MCF 10A (cell line): ENCODE results near the gene C20orf144. TPM values are rescaled to one million over a fixed set of nuclear protein-coding genes. Genes with fewer than 3 reads are reported as not detected.

Experiments used
- BruUV-seq: library from RNA; stranded (reverse); fragments of 400-500 nt; replicated peaks from 2 replicates; lab custom pipeline; 2021; lab: Mats Ljungman, UMichigan
- CTCF ChIA-PET: fragments of 300-600 bp; sonication (Branson Sonifier 250); formaldehyde crosslinking; extraction: SDS; loops from one replicate; lab custom pipeline; 2021; ENCODE audit warnings: antibody characterized with exemption, inconsistent platforms; lab: Yijun Ruan, JAX
- POLR2A ChIA-PET: fragments of 300-600, 350-650 bp; sonication (Branson Sonifier 250); formaldehyde crosslinking; extraction: SDS; loops from one replicate; lab custom pipeline; 2020; ENCODE audit warnings: antibody characterized with exemption, inconsistent platforms; lab: Yijun Ruan, JAX
- DNase-seq: peaks from one replicate; pipeline ENCODE4 v3.0.0-alpha.2; 2018; ENCODE audit not compliant: unreplicated experiment
- H3K27ac Mint-ChIP-seq: one replicate; pipeline ENCODE4 v1.8.0; 2022; ENCODE audit warnings: mild to moderate bottlenecking, low read depth, mixed read lengths; ENCODE audit not compliant: unreplicated experiment
- H3K27me3 Mint-ChIP-seq: one replicate; pipeline ENCODE4 v1.8.0; 2022; ENCODE audit warnings: mixed read lengths; ENCODE audit not compliant: insufficient read depth, unreplicated experiment
- H3K36me3 Mint-ChIP-seq: one replicate; pipeline ENCODE4 v1.8.0; 2022; ENCODE audit warnings: mild to moderate bottlenecking, moderate library complexity, mixed read lengths; ENCODE audit not compliant: insufficient read depth, unreplicated experiment
- H3K4me1 Mint-ChIP-seq: one replicate; pipeline ENCODE4 v1.8.0; 2022; ENCODE audit warnings: mixed read lengths; ENCODE audit not compliant: insufficient read depth, unreplicated experiment
- H3K4me3 Mint-ChIP-seq: one replicate; pipeline ENCODE4 v1.8.0; 2022; ENCODE audit warnings: mild to moderate bottlenecking, moderate library complexity, mixed read lengths; ENCODE audit not compliant: unreplicated experiment
- H3K9me3 Mint-ChIP-seq: one replicate; pipeline ENCODE4 v1.8.0; 2022; ENCODE audit warnings: mixed read lengths; ENCODE audit not compliant: unreplicated experiment
- intact Hi-C: fragments of 100-400 bp; cut with micrococcal nuclease; formaldehyde crosslinking; loops from 2 replicates; pipeline ENCODE4 v1.14.1; 2022
- total RNA-seq: library from RNA; stranded (reverse); gene quantifications from 2 replicates; pipeline ENCODE4 v1.2.3, GENCODE V29; 2022
- TF ChIP-seq, protein P1 (sequence below): fragments of 200-600 bp; IDR thresholded peaks from one replicate; pipeline ENCODE4 v1.8.0; 2022; ENCODE audit warnings: antibody characterized with exemption, mild to moderate bottlenecking; ENCODE audit not compliant: unreplicated experiment

C20orf144 gene
- total RNA-seq, 1 experiment from 2014 or later = 0.21 TPM

DNA sequence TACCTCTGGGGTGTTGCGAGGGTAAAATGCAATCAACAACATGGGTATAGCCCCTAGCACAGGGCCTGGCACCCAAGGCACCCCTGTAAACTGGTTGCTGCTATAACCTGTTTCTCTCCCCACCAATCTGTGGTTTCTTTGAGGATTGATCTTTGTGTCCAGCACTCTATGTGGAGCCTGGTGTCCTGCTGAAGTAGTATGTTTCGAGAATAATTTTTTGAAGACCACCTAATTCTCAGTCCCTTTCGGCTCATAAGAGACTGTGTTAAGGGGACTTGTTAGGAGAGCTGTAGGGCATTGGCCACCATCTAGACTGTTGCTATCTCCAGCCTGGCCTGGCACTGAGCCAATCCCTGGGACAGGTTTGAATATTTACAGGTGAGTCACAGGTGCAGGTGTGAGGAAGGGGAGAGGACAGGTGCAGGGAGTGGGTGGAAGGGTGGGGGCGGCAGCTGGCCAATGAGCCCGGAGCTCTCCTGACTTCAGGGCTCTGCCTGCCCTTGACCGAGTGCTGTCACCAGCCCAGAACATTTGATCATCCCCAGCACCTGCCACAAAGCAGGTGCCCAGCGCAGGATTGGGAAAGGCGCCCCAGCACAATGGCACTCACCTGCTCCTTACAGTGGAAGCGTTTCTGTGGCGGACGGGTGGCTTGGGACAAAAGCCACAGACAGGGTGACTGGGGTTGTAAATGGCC is 8.1 kb upstream of the C20orf144 start:
- Mint-ChIP-seq H3K9me3 (no peaks in the 10 kb centered on the region), H3K4me1 (no peaks in the 10 kb centered on the region), H3K36me3 (peaks cover 14% of the 10 kb centered on the region), H3K27me3 (no peaks in the 10 kb centered on the region), H3K27ac (no peak overlapping the region), H3K4me3 (no peak overlapping the region)
- TF ChIP-seq, protein P1, sequence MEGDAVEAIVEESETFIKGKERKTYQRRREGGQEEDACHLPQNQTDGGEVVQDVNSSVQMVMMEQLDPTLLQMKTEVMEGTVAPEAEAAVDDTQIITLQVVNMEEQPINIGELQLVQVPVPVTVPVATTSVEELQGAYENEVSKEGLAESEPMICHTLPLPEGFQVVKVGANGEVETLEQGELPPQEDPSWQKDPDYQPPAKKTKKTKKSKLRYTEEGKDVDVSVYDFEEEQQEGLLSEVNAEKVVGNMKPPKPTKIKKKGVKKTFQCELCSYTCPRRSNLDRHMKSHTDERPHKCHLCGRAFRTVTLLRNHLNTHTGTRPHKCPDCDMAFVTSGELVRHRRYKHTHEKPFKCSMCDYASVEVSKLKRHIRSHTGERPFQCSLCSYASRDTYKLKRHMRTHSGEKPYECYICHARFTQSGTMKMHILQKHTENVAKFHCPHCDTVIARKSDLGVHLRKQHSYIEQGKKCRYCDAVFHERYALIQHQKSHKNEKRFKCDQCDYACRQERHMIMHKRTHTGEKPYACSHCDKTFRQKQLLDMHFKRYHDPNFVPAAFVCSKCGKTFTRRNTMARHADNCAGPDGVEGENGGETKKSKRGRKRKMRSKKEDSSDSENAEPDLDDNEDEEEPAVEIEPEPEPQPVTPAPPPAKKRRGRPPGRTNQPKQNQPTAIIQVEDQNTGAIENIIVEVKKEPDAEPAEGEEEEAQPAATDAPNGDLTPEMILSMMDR = no peak
- intact Hi-C loops = loop anchor here (1.0 kb wide), 2 partner anchors 197 to 238 kb away; no protein-coding TSS in a partner anchor
- ChIA-PET CTCF (interaction anchor here (0.7 to 5.6 kb wide), 17 partner anchors 9 to 475 kb away, joined by 3 to 28 read pairs (median 4); partner anchors contain the start of genes ACTL10 and C20orf144), POLR2A (interaction anchor here (0.9 to 2.8 kb wide), 5 partner anchors 9 to 194 kb away, joined by 3 to 18 read pairs (median 6); partner anchors contain the start of genes ACTL10, C20orf144 and CBFA2T2)
- no TSS peak for BruUV-seq
- DNase-seq = peak; percentile 47

DNA sequence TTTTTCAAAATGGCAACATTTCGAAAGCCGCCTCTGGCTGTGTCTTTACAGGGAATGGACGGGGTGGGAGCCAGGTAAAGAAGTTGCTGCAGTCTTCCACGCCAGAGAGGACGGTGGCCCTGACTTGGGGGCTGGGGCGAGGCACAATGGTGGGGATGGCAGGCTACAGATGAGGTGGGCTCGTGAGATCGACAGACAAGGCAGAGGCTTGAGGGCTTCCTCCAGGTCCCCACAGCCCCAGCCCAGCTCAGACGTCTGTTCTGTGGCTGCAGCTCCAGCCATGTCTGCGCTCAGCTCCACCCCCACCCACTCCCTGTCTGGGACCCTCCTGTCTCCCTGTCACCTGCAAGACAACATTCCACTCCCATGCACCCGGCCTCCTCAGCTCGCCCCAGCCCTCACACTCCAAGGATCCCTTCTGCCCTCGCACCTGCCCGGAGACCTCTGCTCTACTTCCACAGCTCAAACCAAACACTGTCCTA is 7.4 kb upstream of the C20orf144 start:
- TF ChIP-seq, protein P1 = no peak
- BruUV-seq = no TSS peak
- no peak overlapping the region for H3K4me3 Mint-ChIP-seq
- ChIA-PET POLR2A (interaction anchor here (0.9 to 2.8 kb wide), 4 partner anchors 12 to 195 kb away, joined by 3 to 18 read pairs (median 4); partner anchors contain the start of genes ACTL10 and ZNF341), CTCF (interaction anchor here (0.6 to 5.6 kb wide), 10 partner anchors 10 to 475 kb away, joined by 3 to 28 read pairs (median 4); partner anchors contain the start of gene ACTL10)
- intact Hi-C loops = no loop called here
- no peaks in the 10 kb centered on the region for H3K9me3 Mint-ChIP-seq
- DNase-seq = no peak
- H3K36me3 Mint-ChIP-seq = peaks cover 14% of the 10 kb centered on the region
- no peak overlapping the region for H3K27ac Mint-ChIP-seq
- H3K27me3 Mint-ChIP-seq = no peaks in the 10 kb centered on the region
- H3K4me1 Mint-ChIP-seq = no peaks in the 10 kb centered on the region

DNA sequence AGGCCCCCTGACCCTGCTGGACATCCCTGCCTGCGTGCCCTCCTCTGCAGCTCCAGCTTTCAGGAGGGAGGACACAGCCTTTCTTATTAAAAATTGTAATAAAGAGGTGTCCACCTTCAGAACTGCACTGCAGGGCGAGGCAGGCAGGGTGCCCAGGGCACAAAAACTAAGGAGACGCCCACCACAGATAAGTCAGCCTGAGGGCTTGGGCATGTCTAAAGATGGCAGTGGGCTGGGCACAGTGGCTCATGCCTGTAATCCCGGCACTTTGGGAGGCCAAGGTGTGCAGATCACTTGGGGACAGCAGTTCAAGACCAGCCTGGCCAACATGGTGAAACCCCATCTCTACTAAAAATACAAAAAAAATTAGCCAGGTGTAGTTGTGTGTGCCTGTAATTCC is 7.0 kb upstream of the C20orf144 start:
- no peak overlapping the region for H3K27ac Mint-ChIP-seq
- no peaks in the 10 kb centered on the region for H3K9me3 Mint-ChIP-seq
- BruUV-seq = no TSS peak
- POLR2A ChIA-PET = interaction anchor here (0.9 to 2.8 kb wide), 3 partner anchors 12 to 195 kb away, joined by 3 to 18 read pairs (median 4); partner anchors contain the start of genes ACTL10 and ZNF341
- H3K4me1 Mint-ChIP-seq = no peaks in the 10 kb centered on the region
- CTCF ChIA-PET = interaction anchor here (0.6 to 5.6 kb wide), 4 partner anchors 9 to 198 kb away, joined by 3 to 28 read pairs (median 9); partner anchors contain the start of gene ACTL10
- TF ChIP-seq, protein P1 = no peak
- H3K4me3 Mint-ChIP-seq = no peak overlapping the region
- DNase-seq = no peak
- peaks cover 14% of the 10 kb centered on the region for H3K36me3 Mint-ChIP-seq
- H3K27me3 Mint-ChIP-seq = no peaks in the 10 kb centered on the region
- intact Hi-C loops = no loop called here
